ENCODE data around the gene DENND4C. TPM values are rescaled to one million over a fixed set of nuclear protein-coding genes. Genes with fewer than 3 reads are reported as not detected.
A peak's percentile ranks its signal among the peaks of the same experiment; 100 is the strongest.

Gene DENND4C
- total RNA-seq, 1 experiment from 2014 or later: 29.5 TPM

- peak overlapping the region; percentile 43 for H3K27ac ChIP-seq
- no TSS peak for BruUV-seq (replicated peaks)
- peaks cover 5% of the 10 kb centered on the region for H3K79me2 ChIP-seq (ENCODE audit: low read depth)
- no peak overlapping the region for H3K4me2 ChIP-seq
- H3K36me3 ChIP-seq (ENCODE audit: low read depth): peaks cover 32% of the 10 kb centered on the region
- ChIA-PET CTCF (no interaction called here), POLR2A (ENCODE audit: unreplicated experiment) (no interaction called here)
- no peak for DNase-seq
- peaks cover under 1% of the 10 kb centered on the region; the same call in 1 of the 2 replicates for H3K4me1 ChIP-seq (replicated peaks; ENCODE audit: insufficient read depth)
- H3K4me3 ChIP-seq: no peak overlapping the region
- intact Hi-C loops (cut with micrococcal nuclease; ENCODE audit: unreplicated experiment): no loop called here
- H4K20me1 ChIP-seq (ENCODE audit: insufficient read depth): peaks cover 17% of the 10 kb centered on the region
- H2AFZ ChIP-seq: no peak overlapping the region
- no peaks in the 10 kb centered on the region for H3K9me2 ChIP-seq (ENCODE audit: insufficient read depth)
- TF ChIP-seq EZH2 (IDR thresholded peaks at IDR 0.05; ENCODE audit: low read depth) (no peak), CTCF (conservative IDR thresholded peaks at IDR 0.05) (no peak)
- no peaks in the 10 kb centered on the region for H3K27me3 ChIP-seq (ENCODE audit: insufficient read depth, low read depth)
- H3F3A ChIP-seq (ENCODE audit: insufficient read depth, low read depth): peaks cover 63% of the 10 kb centered on the region
- no peaks in the 10 kb centered on the region for H3K9me3 ChIP-seq (ENCODE audit: insufficient read depth, low read depth)
Observed at GRCh38 chr9:19371942-19372341, 141.4 kb downstream of the DENND4C start.

DNA sequence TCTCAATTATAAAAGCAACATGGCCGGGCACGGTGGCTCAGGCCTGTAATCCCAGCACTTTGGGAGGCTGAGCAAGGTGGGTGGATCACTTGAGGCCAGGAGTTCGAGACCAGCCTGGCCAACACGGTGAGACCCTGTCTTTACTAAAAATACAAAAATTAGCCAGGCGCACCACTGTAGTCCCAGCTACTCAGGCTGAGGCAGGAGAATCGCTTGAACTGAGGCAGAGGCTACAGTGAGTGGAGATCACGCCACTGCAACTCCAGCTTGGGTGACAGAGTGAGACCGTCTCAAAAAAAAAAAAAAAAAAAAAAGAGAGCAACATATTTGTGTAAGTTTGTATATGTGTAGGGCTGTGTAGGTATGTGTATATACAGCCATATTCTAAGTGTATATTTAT is 142.1 kb downstream of the DENND4C start:
- POLR2A ChIA-PET (ENCODE audit: unreplicated experiment): no interaction called here
- BruUV-seq (replicated peaks): no TSS peak
- intact Hi-C loops (cut with micrococcal nuclease; ENCODE audit: unreplicated experiment): no loop called here
- Histone ChIP-seq H3K9me3 (ENCODE audit: insufficient read depth, low read depth) (no peaks in the 10 kb centered on the region), H3K4me3 (no peak overlapping the region), H3K9me2 (ENCODE audit: insufficient read depth) (no peaks in the 10 kb centered on the region), H3K4me2 (no peak overlapping the region), H2AFZ (no peak overlapping the region), H4K20me1 (ENCODE audit: insufficient read depth) (peaks cover 23% of the 10 kb centered on the region), H3F3A (ENCODE audit: insufficient read depth, low read depth) (peaks cover 69% of the 10 kb centered on the region), H3K27me3 (ENCODE audit: insufficient read depth, low read depth) (no peaks in the 10 kb centered on the region), H3K79me2 (ENCODE audit: low read depth) (peaks cover 12% of the 10 kb centered on the region), H3K4me1 (replicated peaks; ENCODE audit: insufficient read depth) (peaks cover 7% of the 10 kb centered on the region; the same call in 1 of the 2 replicates), H3K36me3 (ENCODE audit: low read depth) (peaks cover 38% of the 10 kb centered on the region), H3K27ac (peak overlapping the region; percentile 43)
- DNase-seq: no peak
- CTCF ChIA-PET: no interaction called here
- no peak for TF ChIP-seq CTCF (conservative IDR thresholded peaks at IDR 0.05)

DNA sequence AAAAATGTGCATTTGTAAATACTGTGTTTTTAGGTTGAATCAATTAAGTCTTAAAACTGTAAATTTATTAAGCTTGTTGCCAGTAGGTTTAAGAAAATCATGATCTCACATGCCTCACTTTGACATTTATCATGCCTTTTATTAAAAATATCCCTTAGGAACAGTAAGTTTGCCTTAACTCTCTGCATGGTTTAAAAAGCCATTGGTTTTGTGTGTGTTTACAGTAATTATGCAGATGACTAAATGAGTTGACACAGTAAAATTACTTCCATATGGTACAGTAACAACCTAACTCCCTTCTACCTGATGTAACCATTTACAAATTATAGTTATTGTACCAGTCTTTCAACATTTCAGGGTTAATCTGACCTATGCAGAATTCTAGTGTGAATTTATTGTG is 143.0 kb downstream of the DENND4C start:
- peaks cover 48% of the 10 kb centered on the region for H3K36me3 ChIP-seq (ENCODE audit: low read depth)
- CTCF ChIA-PET: no interaction called here
- H3K27ac ChIP-seq: peak overlapping the region; percentile 41; the same call in 1 of the 2 replicates
- no peaks in the 10 kb centered on the region for H3K9me2 ChIP-seq (ENCODE audit: insufficient read depth)
- no peaks in the 10 kb centered on the region for H3K9me3 ChIP-seq (ENCODE audit: insufficient read depth, low read depth)
- peaks cover 79% of the 10 kb centered on the region for H3F3A ChIP-seq (ENCODE audit: insufficient read depth, low read depth)
- peaks cover 33% of the 10 kb centered on the region for H4K20me1 ChIP-seq (ENCODE audit: insufficient read depth)
- TF ChIP-seq EZH2 (IDR thresholded peaks at IDR 0.05; ENCODE audit: low read depth) (no peak), CTCF (conservative IDR thresholded peaks at IDR 0.05) (no peak)
- no peak overlapping the region for H2AFZ ChIP-seq
- no TSS peak for BruUV-seq (replicated peaks)
- H3K79me2 ChIP-seq (ENCODE audit: low read depth): peaks cover 21% of the 10 kb centered on the region
- DNase-seq: no peak
- H3K4me2 ChIP-seq: no peak overlapping the region
- intact Hi-C loops (cut with micrococcal nuclease; ENCODE audit: unreplicated experiment): no loop called here
- H3K4me1 ChIP-seq (replicated peaks; ENCODE audit: insufficient read depth): peaks cover 16% of the 10 kb centered on the region
- no peak overlapping the region for H3K4me3 ChIP-seq
- H3K27me3 ChIP-seq (ENCODE audit: insufficient read depth, low read depth): no peaks in the 10 kb centered on the region
- POLR2A ChIA-PET (ENCODE audit: unreplicated experiment): no interaction called here

Measured in PC-9 (cell line).